GM12873 (cell line): ENCODE data around the gene CEBPB.

Experiments used
- CTCF ChIP-seq: IDR thresholded peaks from 2 replicates; pipeline ENCODE4 v1.5.1; 2012; ENCODE audit warnings: low read depth, mild to moderate bottlenecking, moderate library complexity, low read length, control low read depth; ENCODE audit not compliant: insufficient read depth; ENCODE audit errors: missing control alignments

CEBPB gene

DNA sequence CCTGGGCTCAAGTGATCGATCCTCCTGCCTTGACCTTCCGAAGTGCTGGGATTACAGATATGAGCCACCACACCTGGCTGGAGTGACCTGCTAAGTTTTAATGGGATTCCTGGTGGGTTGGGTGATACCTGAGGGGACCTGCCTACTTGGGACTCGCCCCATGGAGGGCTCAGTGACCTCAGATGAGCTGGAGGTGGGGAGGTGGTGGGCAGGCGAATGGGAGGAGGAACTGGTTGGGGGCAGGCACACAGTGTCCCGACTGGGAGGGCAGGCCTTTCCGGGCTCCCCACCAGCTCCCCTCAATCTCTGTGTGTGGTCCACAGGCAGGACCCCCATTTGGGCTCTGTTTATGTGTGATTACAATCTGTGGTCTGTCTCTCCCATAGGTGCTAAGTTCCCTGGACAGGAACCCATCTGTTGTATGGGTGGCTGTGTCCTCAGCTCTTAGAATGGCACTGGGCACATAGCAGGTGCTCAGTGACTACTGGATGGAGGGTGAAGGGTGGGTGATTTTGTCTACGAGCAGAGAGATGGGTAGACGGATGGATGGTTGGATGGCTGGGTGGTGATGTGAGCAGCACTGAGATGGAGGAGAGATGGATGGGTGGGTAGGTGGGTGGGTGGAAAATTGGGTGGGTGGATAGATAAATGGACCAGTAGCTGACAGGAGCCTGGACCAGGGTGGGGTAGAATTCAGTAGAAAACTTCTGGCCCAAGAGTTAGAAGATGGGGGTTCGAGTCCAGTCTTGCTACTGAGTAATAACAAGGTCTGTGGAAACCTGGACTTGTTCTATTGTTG lies 23.8 kb downstream of the CEBPB start:
- no peak for TF ChIP-seq CTCF

DNA sequence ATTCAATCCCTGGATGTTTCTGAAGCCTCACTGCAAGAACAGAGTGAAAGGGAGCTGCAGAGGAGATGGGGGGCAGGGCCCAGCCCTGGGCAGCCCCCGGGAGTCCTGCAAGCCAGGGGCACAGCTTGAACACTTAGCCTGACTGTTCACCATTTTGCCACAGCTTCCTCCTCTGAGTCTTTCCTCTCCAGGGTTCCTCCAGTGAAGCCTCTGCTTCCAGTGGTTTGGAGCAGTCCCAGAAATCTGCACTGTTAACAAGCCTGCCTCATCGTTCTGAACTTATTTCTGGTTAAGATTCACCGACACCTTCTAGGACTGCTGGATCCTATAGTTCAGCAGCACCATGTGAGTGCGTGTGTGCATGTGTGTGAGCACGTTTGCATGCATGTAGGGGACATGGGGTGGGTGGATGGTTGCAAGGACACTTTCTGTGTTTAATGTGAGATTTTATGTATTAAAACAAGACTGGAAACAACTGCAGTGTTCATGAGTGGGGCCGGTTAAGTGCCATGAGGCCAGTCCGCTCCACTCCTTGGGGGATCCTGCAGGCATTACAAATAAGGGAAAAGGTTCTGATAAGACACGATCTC lies 24.6 kb downstream of the CEBPB start:
- no peak for TF ChIP-seq CTCF

GRCh38 chr20:50215926-50216325 lies 25.3 kb downstream of the CEBPB start:
- TF ChIP-seq CTCF = no peak

DNA sequence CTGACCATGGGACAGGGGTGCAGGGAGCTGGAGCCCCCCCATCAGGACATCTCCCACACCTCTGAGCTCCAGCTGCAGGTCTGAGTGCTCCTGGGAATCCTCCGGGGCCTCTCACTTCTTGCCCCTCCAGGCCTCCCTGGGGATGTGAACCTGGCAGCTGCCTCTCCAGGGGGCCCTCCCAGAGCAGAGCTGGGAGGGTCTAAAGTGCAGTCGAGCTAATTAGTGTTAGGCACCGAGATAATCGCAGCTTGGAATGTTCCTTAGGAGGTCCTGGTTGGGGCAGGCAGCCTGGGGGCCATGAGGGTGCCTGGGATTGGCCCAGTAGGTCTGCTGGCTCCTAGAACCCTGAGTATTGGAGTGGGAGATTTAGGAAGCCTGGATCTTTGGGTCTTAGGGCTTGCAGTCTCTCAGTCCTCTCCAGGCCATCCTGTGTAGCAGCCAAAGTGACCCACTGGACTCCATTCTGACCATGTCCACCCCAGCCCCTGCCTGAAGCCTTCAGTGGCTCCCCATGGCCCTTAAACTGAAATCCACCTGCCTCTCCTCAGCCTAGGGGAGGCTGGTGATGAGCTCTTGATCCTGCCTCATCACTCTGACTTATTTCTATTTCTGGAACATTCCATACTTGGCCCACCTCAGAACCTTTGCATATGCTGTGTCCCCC lies 26.0 kb downstream of the CEBPB start:
- no peak for TF ChIP-seq CTCF

DNA sequence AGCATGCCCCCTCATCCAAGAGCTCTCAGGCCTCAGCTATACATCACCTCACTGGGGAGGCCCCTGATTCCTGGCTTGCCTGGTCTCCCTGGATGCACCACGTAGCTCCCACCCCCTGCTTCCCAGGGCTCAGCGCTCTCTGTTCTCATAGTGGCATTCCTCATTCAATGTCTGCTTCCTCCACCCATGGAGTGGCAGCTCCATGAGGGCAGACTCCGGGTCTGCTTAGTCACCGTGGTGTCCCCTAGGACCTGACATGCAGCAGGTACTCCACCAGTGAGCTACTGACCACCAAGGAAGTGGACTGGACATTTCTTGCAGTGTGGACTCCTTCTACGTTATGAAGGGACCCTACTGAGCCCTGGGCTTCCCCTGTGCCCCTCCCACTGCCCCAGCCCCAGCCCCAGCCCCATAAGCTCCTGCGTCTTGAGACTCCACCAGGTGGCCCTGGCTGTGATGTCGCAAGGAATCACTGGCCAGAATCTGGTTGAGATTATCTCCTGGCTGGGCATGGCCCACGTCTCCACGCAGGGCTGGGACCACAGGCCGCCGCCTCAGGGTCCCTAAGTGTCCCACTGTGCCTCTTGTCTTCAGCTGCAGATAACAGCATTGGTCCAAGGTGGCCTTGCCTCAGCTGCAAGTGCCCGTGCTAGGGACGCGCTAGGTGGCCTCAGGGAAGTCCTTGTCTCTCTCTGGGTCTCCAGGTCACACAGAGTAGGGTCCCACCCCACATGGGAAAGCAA lies 26.7 kb downstream of the CEBPB start:
- no peak for TF ChIP-seq CTCF

GRCh38 chr20:50218987-50219435 lies 28.4 kb downstream of the CEBPB start:
- TF ChIP-seq CTCF = no peak

- TF ChIP-seq CTCF = no peak
Measured at GRCh38 chr20:50219600-50219999, 29.0 kb downstream of the CEBPB start.
